ENCODE results near the gene SEPHS1.
A peak's percentile ranks its signal among the peaks of the same experiment; 100 is the strongest.

The SEPHS1 gene

DNA sequence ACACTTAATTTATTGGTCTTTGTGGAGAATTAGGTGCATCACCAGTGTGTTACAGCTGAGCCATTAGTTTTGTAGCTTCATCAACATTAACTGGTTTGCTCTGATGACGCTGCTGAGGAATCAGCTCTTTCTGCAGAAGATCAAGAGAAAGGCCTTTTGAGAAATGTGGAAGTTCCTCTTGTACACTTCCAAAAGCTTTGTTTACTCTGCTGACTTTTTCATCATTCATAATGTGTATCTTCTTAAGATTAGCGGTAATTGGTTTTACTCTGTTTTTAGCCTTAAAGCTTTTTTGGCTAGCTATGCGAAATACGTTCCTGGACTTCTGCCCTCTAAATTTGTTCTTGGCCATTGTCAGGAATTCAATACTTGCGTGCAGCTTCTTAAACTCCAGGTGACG is 40.0 kb downstream of the SEPHS1 start:
- H3K4me2 ChIP-seq (ENCODE audit: low read depth, low read length), result no peak overlapping the region
- no peak for TF ChIP-seq EZH2 (optimal IDR thresholded peaks at IDR 0.05; ENCODE audit: low read depth, low read length)
- TF ChIP-seq, protein P1, sequence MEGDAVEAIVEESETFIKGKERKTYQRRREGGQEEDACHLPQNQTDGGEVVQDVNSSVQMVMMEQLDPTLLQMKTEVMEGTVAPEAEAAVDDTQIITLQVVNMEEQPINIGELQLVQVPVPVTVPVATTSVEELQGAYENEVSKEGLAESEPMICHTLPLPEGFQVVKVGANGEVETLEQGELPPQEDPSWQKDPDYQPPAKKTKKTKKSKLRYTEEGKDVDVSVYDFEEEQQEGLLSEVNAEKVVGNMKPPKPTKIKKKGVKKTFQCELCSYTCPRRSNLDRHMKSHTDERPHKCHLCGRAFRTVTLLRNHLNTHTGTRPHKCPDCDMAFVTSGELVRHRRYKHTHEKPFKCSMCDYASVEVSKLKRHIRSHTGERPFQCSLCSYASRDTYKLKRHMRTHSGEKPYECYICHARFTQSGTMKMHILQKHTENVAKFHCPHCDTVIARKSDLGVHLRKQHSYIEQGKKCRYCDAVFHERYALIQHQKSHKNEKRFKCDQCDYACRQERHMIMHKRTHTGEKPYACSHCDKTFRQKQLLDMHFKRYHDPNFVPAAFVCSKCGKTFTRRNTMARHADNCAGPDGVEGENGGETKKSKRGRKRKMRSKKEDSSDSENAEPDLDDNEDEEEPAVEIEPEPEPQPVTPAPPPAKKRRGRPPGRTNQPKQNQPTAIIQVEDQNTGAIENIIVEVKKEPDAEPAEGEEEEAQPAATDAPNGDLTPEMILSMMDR (IDR thresholded peaks at IDR 0.05; ENCODE audit: low read length), result no peak
- TF ChIP-seq EZH2phosphoT487 (IDR thresholded peaks at IDR 0.05; ENCODE audit: low read length), result no peak
- no peak overlapping the region for H2AFZ ChIP-seq (ENCODE audit: low read length)
- H3K27ac ChIP-seq (ENCODE audit: low read length), result no peak overlapping the region
- H3K27me3 ChIP-seq (replicated peaks; ENCODE audit: insufficient read depth, low read length), result no peaks in the 10 kb centered on the region
- no peak overlapping the region for H3K4me3 ChIP-seq (ENCODE audit: low read length)
- no peaks in the 10 kb centered on the region for H3K36me3 ChIP-seq (replicated peaks; ENCODE audit: insufficient read depth, low read length)
- no peaks in the 10 kb centered on the region for H3K79me2 ChIP-seq (ENCODE audit: low read length)
- H3K9me2 ChIP-seq (replicated peaks; ENCODE audit: insufficient read depth, low read length), result no peaks in the 10 kb centered on the region
- DNase-seq, result no peak
- no peak overlapping the region for H3K9ac ChIP-seq (ENCODE audit: low read length)
- H3K9me3 ChIP-seq (replicated peaks; ENCODE audit: insufficient read depth, low read length), result no peaks in the 10 kb centered on the region
- H3K4me1 ChIP-seq (ENCODE audit: low read length), result no peaks in the 10 kb centered on the region
- H3F3A ChIP-seq (ENCODE audit: insufficient read depth, low read length), result no peaks in the 10 kb centered on the region
- no peaks in the 10 kb centered on the region for H4K20me1 ChIP-seq (ENCODE audit: insufficient read depth, low read length)

DNA sequence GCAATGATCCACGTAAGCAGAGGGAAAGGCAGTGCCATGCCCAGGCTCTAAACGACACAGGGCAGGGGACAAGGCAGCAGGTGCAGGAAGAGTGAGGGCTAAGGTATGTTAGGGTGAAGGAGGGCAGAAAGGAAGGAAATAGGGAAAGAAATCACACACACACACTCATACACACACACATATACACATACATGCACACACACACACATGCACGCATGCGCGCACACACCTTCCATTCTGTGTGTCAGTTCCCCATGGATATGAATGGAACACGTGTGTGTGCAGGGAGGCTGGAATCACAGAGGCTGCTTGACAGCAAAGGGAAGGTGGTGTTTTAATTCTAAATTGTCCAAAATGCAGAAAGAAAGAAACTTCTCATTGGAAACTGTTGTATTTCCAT is 42.0 kb downstream of the SEPHS1 start:
- no peaks in the 10 kb centered on the region for H3K36me3 ChIP-seq (replicated peaks; ENCODE audit: insufficient read depth, low read length)
- TF ChIP-seq EZH2phosphoT487 (IDR thresholded peaks at IDR 0.05; ENCODE audit: low read length) (no peak), EZH2 (optimal IDR thresholded peaks at IDR 0.05; ENCODE audit: low read depth, low read length) (no peak)
- TF ChIP-seq, protein P1 (IDR thresholded peaks at IDR 0.05; ENCODE audit: low read length), result no peak
- no peak overlapping the region for H3K4me2 ChIP-seq (ENCODE audit: low read depth, low read length)
- peaks cover 10% of the 10 kb centered on the region for H3F3A ChIP-seq (ENCODE audit: insufficient read depth, low read length)
- no peak overlapping the region for H3K9ac ChIP-seq (ENCODE audit: low read length)
- H4K20me1 ChIP-seq (ENCODE audit: insufficient read depth, low read length), result no peaks in the 10 kb centered on the region
- H3K9me2 ChIP-seq (replicated peaks; ENCODE audit: insufficient read depth, low read length), result no peaks in the 10 kb centered on the region
- no peak overlapping the region for H3K27ac ChIP-seq (ENCODE audit: low read length)
- no peaks in the 10 kb centered on the region for H3K9me3 ChIP-seq (replicated peaks; ENCODE audit: insufficient read depth, low read length)
- H2AFZ ChIP-seq (ENCODE audit: low read length), result no peak overlapping the region
- no peak for DNase-seq
- H3K27me3 ChIP-seq (replicated peaks; ENCODE audit: insufficient read depth, low read length), result no peaks in the 10 kb centered on the region
- no peaks in the 10 kb centered on the region for H3K79me2 ChIP-seq (ENCODE audit: low read length)
- H3K4me1 ChIP-seq (ENCODE audit: low read length), result peaks cover 6% of the 10 kb centered on the region; the same call in 1 of the 2 replicates
- no peak overlapping the region for H3K4me3 ChIP-seq (ENCODE audit: low read length)

DNA sequence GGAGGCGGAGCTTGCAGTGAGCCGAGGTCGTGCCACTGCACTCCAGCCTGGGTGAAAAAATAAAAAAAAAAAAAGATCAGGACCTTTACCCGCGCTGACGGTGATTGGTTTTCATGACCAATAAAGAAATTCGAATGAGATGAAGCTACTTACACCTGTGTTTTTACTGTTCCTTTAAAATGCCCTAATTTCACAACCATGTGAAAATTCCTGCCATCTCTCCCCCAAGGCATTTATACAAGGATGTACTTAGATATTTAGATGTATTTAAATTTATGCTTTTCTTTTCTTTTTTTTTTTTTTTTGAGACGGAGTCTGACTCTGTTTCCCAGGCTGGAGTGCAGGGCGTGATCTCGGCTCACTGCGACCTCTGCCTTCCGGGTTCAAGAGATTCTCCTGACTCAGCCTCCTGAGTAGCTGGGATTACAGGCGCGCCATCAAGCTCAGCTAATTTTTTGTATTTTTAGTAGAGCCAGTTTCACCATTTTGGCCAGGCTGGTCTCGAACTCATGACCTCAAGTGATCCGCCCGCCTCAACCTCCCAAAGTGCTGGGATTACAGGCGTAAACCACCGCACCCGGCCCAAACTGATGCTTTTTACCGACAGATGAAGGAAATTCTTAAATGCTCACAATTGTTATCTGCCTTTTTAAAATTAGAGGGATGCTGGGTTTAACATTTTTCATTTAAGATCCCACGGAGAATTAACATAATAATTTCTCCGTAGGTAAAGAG is 45.1 kb downstream of the SEPHS1 start:
- no peaks in the 10 kb centered on the region for H3K36me3 ChIP-seq (replicated peaks; ENCODE audit: insufficient read depth, low read length)
- H3K4me1 ChIP-seq (ENCODE audit: low read length), result peaks cover 6% of the 10 kb centered on the region; the same call in 1 of the 2 replicates
- peak overlapping the region; percentile 62; the same call in 1 of the 2 replicates for H2AFZ ChIP-seq (ENCODE audit: low read length)
- peak overlapping the region; percentile 53; the same call in 1 of the 2 replicates for H3K4me2 ChIP-seq (ENCODE audit: low read depth, low read length)
- no peaks in the 10 kb centered on the region for H3K79me2 ChIP-seq (ENCODE audit: low read length)
- H4K20me1 ChIP-seq (ENCODE audit: insufficient read depth, low read length), result no peaks in the 10 kb centered on the region
- no peaks in the 10 kb centered on the region for H3K9me3 ChIP-seq (replicated peaks; ENCODE audit: insufficient read depth, low read length)
- peaks cover 10% of the 10 kb centered on the region for H3F3A ChIP-seq (ENCODE audit: insufficient read depth, low read length)
- no peaks in the 10 kb centered on the region for H3K27me3 ChIP-seq (replicated peaks; ENCODE audit: insufficient read depth, low read length)
- no peak for DNase-seq
- no peak overlapping the region for H3K9ac ChIP-seq (ENCODE audit: low read length)
- no peak overlapping the region for H3K27ac ChIP-seq (ENCODE audit: low read length)
- TF ChIP-seq, protein P1 (IDR thresholded peaks at IDR 0.05; ENCODE audit: low read length), result no peak
- no peak for TF ChIP-seq EZH2phosphoT487 (IDR thresholded peaks at IDR 0.05; ENCODE audit: low read length)
- no peak for TF ChIP-seq EZH2 (optimal IDR thresholded peaks at IDR 0.05; ENCODE audit: low read depth, low read length)
- no peaks in the 10 kb centered on the region for H3K9me2 ChIP-seq (replicated peaks; ENCODE audit: insufficient read depth, low read length)
- H3K4me3 ChIP-seq (ENCODE audit: low read length), result peak overlapping the region; percentile 72

Data from MM.1S (cell line).